Measurements from ENCODE around the gene HOOK2. TPM values are rescaled to one million over a fixed set of nuclear protein-coding genes. Genes with fewer than 3 reads are reported as not detected.

The HOOK2 gene
- total and polyA plus RNA-seq, 2 of the 8 experiments (the other 6 are each of a cell fraction or from before 2014, with no cell fraction given), result 23.8 to 63.2 TPM

DNA sequence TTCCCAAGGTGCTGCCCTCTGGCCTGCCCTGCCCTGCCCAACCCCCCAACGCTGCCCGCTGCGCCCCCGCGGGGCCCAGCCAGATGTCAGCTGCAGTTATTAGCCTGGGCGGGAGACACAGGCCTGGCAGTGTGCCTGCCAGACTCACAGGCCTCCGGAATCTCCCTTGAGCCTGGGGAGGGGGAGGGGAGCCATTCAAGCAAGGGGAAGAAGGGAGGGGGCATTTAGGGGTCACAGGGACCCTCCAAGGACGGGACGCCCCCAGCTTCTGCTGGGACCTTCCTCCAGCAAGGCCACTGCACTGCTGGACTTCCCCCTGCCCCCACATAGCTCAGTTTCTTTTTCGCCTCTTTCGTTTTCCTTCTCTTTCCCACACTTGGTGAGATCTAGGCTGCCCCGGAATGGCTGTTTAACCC lies 13.3 kb upstream of the HOOK2 start (continued):
- no peak for TF ChIP-seq RNF2 (IDR thresholded peaks at IDR 0.05; ENCODE audit: borderline replicate concordance, low read depth, low read length, missing control alignments, poor library complexity, severe bottlenecking)
- TF ChIP-seq BACH1 (IDR thresholded peaks at IDR 0.05; ENCODE audit: low read length), result no peak
- TF ChIP-seq, protein P1, sequence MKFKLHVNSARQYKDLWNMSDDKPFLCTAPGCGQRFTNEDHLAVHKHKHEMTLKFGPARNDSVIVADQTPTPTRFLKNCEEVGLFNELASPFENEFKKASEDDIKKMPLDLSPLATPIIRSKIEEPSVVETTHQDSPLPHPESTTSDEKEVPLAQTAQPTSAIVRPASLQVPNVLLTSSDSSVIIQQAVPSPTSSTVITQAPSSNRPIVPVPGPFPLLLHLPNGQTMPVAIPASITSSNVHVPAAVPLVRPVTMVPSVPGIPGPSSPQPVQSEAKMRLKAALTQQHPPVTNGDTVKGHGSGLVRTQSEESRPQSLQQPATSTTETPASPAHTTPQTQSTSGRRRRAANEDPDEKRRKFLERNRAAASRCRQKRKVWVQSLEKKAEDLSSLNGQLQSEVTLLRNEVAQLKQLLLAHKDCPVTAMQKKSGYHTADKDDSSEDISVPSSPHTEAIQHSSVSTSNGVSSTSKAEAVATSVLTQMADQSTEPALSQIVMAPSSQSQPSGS (IDR thresholded peaks at IDR 0.05; ENCODE audit: low read length), result no peak
- TF ChIP-seq, protein P2, sequence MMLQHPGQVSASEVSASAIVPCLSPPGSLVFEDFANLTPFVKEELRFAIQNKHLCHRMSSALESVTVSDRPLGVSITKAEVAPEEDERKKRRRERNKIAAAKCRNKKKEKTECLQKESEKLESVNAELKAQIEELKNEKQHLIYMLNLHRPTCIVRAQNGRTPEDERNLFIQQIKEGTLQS (IDR thresholded peaks at IDR 0.05; ENCODE audit: insufficient read depth, low read depth, low read length), result no peak
- no peak for TF ChIP-seq SIRT6 (IDR thresholded peaks at IDR 0.05; ENCODE audit: low read length)
- 0 out of 4 replicates have a peak, but pooled peaks of 1 of the 2 experiments have one; percentile 53 for TF ChIP-seq HDAC2 (IDR thresholded peaks at IDR 0.05; ENCODE audit: borderline replicate concordance in 1 of 2, low read depth in 2 of 2, low read length in 2 of 2)
- TF ChIP-seq TAF1 (IDR thresholded peaks at IDR 0.05; ENCODE audit: low read depth, low read length), result peak; percentile 26; the same call in 1 of the 2 replicates
- TF ChIP-seq CEBPB (IDR thresholded peaks at IDR 0.05; ENCODE audit: low read depth, low read length), result no peak
- TF ChIP-seq CHD2 (IDR thresholded peaks at IDR 0.05; ENCODE audit: low read length), result 0 out of 2 replicates have a peak, but pooled peaks have one; percentile 46
- TF ChIP-seq POLR2A (IDR thresholded peaks at IDR 0.05; ENCODE audit: control extremely low read depth in 1 of 2, low read depth in 2 of 2, low read length in 2 of 2), result no peak
